Hematopoietic multipotent progenitor cell (in vitro differentiated cells): ENCODE measurements around the gene TTC21A. TPM values are rescaled to one million over a fixed set of nuclear protein-coding genes. Genes with fewer than 3 reads are reported as not detected.

Experiments
- DNase-seq, 3 donors: peaks; one replicate each; pipeline ENCODE4 v3.0.0-alpha.2; 2011 to 2015; ENCODE audit warnings: low read depth in 2 of 3, low spot score in 2 of 3
- total RNA-seq: library from RNA; depleted of rRNA; stranded (reverse); fragments of >200 nt; gene quantifications from one replicate; pipeline ENCODE4 v1.2.3, GENCODE V29; 2012

TTC21A gene
- total RNA-seq, 1 donor: 5.1 TPM

DNA sequence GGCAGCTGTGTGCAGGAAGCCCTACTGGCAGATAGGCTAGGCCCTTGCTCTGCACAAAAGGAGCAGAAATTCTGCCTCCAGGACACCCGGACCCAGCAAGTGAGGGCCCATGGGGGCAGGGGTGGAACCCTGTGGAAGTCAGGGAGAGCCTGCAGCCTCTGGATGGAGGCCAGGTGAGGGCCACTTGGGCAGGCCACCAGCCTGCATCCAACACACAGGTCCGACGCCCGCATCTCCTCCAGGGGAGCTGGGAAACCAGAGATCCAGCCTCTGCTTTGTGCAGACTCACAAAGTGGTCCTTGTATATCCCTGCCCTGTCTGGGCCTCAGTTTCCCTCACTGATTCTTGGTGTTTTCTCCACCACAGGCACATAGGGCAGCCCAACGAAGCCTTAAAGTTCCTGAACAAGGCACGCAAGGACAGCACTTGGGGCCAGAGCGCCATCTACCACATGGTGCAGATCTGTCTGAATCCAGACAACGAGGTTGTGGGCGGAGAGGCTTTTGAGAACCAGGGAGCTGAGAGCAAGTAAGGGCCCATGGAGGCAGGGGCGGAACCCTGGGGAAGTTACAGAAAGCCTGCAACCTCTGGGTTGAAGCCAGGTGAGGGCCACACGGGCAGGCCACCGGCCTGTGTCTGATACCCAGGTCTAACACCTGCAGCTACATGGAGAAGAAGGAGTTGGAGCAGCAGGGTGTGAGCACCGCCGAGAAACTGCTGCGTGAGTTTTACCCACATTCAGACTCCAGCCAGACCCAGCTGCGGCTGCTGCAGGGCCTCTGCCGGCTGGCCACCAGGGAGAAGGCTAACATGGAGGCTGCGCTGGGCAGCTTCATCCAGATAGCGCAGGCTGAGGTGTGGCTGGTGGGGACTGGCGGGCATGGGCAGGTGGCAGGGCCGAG, 29.3 kb downstream of the TTC21A start:
- DNase-seq: no peak

DNA sequence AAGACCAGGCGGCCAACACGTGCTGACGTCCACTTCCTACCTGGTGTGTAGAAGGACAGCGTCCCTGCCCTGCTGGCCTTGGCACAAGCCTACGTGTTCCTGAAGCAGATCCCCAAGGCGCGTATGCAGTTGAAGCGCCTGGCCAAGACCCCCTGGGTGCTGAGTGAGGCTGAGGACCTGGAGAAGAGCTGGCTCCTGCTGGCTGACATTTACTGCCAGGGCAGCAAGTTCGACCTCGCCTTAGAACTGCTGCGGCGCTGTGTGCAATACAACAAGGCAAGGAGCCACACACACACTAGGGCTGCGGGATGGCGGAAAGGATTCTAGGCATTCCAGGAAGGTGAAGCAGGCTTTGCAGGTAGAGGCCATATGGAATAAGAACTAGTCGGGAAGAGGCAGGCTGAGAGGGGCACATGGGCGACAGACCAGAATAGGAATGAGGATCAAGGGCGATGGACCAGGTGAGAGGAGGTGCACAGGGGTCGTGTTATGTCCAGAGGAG, 30.0 kb downstream of the TTC21A start:
- no peak for DNase-seq

DNA sequence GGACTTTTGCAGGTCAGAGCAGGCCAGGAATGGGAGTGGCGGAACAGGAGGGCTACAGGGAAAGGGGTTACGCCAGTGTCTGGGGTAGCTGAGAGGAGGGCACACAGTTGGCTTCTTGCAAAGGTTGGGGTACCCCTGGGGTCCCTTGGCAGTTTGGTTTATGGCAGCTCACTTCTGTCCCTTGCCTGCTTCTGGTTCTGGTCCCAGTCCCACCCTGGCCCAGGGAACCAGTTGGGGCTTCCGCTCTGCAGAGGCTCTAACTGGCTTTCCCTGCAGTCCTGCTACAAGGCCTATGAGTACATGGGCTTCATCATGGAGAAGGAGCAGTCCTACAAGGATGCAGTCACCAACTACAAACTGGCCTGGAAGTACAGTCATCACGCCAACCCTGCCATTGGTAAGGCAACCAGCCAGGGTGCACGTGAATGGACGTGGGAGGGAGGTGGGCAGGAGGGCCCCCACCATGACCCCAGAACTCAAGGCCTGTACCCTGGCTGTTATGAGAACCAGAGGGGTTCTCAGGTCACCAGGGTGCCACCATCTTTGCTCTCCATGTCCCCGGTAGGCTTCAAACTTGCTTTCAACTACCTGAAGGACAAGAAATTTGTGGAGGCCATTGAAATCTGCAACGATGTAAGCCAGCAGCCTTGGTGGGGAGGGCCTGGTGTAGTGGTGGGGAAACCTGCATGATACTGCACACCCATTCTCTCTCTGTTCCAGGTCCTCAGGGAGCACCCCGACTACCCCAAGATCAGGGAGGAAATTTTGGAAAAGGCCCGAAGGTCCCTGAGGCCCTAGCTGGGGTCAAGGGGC, 30.7 kb downstream of the TTC21A start:
- DNase-seq: no peak

DNA sequence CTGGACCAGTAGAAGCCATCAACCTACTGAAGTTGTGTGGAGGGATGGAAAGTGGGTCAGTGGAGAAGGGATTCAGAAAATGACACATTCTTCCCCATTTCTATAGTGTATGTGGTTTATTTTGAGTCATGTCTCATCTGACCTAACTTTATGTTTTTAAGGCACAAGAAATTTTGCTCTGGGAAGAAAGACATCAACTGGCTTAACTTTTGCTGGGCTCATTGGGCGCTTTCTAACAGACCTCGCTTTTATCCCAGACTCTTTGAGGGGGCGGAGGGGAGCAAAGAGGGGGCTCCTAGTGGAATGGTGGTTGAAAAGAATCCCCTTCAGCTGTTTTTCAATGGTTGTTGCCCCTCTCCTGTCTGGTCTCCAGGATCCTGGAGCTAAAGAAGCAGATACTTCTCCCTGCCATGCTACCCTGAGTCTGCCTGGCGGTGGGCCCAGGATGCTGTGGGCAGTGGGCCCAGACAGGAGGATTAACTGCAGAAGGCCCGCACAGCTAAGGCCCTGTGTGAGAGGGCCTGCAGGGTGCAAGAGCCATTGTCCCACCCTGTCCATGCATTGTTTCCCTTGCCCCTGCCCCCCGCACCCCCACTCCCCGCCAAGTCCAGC, 31.4 kb downstream of the TTC21A start:
- no peak for DNase-seq

DNA sequence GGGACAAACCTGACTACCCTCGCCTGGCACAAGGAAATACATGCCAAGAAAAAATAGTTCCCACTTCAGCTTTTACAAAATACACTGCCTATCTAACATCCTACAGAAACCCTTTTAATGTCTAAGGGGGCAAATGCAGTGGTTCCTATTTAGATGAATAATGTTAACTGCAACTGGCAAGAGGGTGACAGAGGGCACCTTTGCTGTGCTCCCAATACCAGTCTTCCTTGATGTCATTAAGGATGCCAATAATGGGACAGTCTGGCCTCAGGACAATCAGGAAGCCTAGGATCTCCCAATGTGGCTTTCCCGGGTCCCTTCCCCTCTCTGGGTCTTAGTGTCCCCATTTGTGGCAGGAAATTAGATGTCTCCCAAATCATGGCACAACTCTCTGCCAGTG, 32.0 kb downstream of the TTC21A start:
- no peak for DNase-seq

DNA sequence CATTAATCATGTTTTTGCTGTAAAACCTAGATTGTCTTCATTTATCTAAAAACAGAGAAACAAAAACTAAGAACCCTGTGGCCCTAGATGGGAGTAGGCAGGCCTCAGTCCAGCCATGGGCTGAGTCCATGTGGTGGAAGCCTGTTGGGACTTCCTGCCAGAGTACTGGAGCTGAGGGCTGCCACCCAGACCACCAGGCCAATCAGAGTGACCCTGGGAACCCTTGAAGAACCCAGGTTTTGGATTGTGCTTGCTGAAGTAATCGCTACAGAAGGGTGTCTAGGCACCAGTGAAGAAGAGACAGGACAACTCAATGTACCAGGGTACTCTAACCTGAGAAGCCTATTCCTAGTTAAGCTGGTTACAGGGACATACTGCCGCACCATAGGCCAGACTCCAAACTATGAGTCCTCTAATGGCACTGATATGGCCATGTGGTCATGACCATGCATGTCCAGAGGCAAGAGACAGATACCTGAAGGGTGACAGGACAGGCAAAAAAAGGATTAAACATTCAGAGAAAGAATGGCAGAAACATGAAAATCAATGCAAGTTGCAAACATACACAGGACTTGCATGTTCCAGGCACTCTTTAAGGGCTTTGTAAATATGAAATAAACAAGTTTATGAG, 33.0 kb downstream of the TTC21A start:
- no peak for DNase-seq

DNA sequence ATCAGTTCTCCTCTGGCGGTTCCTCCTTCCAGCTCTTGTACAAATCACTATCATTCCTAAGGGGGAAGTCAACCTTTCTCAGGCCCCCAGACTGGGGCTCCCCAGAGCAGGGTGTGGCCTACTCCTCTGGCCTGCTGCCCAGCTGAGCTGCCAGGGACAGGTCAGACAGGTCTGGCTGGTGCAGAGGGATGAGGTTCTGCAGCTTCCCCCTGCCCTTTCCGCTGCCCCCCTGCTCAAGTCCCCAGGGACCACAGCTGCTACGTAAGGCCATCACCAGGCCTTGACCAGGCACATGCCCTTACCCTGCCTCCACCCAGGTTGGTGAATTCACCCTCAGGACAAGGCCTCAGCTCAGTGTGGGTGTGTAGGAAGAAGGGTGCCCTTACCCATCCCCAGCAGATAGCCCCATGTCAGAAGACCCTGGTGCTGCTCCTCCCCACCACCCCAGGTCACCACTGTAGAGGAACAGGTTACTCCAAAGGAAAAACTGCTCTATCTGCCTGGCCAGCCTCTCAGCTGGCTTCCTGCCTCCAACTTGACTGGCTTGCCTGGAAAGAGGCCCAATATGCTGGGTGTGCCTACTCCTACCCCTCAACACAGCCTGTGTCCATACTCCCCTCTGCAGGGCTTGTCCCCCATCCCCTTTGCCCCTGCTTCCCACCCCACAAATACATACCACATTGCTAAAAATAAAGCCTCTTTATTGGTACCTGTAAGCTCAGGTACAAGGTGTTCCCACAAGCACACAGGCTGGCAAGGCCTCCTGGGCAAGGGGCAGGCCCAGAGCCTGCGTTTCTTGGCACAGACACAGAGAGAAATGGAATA, 33.9 kb downstream of the TTC21A start:
- peak in 1 of 3 donors; percentile 46 for DNase-seq

DNA sequence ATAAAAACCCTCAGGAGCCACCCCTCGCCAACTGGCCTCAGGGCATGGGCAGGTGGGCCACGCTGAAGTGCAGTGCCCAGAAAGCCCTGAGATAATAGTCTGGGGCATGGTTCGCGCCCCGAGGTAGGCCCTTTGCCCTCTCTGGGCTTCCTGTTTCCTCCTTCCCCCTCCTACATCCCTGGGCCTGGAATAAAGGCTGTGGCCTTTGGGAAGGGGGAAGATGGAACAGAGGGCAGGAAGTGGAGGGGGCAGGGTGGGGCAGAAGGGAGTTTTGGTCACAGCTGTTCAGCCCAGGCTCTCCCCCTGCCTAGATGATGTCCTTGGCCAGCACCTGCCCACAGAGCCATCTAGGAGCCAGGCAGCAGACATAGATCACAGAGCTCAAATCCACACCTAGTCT, 34.6 kb downstream of the TTC21A start:
- DNase-seq: no peak

DNA sequence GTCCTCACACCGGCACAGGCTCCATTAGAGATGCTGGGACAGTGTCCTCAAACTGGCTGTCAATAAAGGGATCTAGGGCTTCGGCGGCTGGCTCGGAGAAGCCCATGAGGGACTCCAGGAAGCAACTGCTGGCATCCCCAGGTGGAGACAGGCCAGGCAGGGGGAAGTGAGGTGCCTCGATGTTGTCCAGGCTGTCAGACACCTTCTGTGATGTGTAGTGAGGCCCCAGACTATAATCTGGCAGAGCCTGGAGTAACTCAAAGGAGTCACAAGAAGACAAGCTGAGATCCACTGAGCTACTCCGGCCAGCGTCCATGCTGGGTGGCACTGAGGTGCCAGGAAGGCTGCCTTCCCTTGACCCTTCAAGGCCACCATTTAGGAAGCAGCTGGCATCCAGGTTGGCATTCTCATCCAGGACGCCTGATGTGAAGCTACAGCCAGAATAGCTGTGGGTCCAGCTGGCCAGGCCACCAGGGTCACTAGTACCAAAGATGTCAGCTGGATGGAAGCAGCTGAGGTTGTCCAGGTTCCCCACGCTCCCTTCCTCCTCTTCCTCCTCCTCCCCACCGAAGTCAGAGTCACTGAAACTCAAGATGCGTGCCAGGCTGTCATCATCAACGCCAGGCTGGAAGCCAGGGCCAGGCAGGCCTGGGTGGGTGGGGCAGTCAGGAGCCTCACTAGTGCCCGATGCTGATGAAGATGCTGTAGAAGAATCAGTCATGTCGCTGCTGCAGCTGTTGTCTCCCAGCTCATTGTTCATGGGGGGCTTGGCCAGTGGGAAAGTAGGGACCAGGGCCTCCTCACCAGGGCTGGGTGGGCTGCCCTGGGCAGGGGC, 35.8 kb downstream of the TTC21A start:
- no peak for DNase-seq

DNA sequence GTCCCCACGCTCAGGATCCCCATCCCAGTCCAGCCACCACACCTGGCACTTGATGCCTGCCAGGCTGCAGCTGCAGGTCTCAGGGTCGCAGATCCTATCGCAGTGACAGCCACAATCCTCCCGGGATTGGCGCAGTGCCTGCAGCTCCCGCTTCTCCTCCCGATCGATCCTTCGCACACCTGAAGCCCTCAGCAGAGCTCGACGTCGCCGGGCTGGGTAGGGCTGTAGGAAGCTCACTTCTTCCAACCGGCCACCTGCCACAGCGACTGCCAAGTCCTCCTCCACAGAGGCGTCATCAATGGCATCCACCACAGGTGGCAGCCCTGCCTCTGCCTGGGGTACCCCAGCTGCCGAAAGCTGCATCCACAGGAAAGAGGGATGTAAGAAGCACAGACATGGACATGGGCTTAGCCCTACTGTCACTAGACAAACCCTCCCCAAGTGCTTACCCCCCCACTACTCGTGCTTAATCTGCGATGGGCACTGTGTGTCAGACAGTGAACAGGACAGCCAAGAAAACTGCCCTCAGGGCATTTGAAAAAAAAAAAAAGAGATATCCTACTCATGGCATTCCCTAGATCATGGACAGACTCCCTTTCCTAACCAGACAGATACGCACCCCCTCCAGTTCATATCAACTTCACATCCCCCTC, 36.7 kb downstream of the TTC21A start:
- no peak for DNase-seq

DNA sequence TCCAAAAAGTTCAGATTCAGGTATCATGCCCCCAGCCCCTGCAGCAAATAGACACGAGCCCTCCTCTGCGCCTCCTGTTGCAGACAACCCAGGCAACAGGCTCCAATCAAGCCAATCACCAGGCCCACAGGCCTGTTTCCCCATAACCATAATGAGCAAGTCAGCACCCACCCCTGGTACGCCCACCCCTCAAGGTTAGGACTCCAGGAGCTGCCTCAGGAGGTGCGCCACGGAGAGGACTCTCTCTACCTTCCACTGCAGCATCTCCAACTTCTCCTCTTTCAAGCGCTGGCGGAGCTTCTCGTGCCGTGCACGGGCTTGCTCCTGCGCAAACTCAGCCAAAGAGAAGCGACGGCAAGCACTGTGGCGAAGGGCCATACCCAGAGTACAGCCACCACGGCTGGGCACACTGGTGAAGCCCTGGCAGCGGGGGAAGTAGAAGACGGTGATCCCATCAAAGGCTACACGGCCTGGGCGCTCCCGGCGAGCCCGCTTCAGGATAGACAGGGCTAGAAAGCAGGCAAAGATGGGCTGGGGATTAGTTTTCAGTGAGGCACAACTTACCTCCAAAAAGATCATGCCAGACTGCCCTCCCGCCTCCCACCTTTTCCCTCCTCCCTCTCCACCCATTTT, 37.4 kb downstream of the TTC21A start:
- DNase-seq: no peak

DNA sequence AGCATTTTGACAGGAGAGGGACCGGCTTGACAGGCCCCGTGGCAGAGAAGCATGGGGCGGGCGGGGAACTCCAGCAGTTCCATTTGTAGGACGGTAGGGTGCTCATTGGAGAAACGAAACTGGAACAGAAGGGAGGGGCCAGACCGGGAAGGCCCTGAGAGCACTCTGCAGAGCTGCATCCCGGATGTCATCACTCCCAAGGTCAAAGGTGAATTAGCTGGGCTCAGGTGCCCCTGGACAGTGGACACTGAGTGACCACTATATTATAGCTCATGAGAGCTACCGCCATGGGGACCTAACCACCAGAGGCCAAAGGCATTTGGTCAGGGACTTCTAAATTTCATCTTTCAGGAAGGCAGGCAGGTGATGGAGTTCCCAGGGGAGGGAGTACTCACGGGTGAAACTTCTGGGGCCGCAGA, 38.6 kb downstream of the TTC21A start:
- DNase-seq: no peak

DNA sequence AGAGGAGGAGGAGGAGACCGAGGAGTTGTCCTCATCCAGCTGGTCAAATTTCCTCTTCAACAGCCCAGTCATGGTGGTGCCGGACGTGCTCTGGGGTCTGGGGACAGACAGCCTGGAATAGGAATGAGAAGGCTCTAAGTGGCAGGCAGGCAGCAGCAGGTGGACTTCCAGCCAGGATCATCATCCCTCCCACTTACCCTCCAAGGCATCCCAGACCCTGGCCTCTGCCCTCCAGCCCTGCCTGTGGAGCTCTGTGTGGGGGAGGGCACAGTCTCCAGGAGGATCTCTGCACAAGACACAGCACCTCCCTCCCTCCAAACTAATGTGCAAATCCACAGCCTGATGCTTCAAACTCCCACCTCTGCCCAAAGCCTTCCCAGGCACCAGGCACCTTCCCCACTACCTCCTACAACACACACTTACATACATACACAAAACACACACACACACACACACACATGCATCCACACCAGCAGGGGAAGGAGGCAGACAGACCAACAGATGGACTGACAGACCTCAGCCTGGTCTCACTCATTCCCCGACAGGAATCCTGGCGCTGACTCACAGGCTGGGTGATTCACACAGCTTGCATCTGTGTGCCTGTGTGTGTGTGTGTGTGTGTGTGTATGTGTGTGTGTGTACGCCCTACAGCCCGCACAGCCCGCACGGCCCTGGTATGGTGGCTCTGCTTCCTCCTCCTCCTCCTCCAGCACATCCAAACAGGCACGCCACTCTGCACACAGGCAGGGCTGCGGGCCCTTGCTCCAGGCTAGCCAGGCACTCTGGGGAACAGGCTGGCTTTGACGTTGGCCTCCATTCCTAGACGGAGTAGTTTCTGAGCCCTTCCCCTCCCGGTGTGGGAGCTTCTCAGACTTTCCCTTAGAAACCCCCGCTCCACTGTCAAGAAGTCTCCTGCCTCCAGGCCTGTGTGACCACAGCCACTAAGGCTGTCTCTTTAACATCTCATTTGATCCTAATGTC, 39.4 kb downstream of the TTC21A start:
- DNase-seq: peak in 2 of 3 donors; percentile 88 to 90

DNA sequence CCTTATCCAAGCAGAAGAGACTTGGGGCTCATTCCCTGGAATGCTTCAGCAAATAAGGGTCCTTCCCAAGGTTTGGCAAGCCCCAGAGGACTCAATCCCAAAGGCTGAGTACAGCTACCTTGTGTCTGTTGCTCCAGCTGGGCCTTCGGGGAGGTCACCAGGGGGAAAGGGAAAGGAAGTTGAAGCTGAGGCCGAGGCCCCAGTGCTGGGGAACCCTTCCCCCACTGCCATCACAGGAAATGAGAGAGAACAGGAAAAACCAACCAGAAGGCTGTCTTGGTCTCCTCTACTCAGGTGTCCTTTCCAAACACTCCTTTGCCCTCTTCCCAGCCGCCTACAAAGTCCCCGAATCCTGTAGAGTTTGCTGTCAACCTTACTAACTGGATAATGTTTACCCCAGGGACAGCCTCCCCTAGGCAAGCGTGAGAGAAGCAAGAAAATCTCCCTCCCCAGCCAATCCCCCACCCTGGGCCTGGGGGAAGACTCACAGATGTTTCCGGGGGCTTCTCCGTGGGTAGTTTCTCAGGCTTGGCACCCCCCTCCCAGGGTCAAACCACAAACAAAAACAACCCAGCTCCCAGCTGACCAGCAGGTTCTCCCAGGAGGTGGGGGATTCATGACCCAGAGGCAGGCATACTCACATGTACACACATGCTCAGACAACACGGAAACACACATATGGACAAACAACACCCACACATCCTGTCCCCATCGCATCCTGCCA, 40.4 kb downstream of the TTC21A start:
- DNase-seq: peak in 2 of 3 donors; percentile 87 to 93

DNA sequence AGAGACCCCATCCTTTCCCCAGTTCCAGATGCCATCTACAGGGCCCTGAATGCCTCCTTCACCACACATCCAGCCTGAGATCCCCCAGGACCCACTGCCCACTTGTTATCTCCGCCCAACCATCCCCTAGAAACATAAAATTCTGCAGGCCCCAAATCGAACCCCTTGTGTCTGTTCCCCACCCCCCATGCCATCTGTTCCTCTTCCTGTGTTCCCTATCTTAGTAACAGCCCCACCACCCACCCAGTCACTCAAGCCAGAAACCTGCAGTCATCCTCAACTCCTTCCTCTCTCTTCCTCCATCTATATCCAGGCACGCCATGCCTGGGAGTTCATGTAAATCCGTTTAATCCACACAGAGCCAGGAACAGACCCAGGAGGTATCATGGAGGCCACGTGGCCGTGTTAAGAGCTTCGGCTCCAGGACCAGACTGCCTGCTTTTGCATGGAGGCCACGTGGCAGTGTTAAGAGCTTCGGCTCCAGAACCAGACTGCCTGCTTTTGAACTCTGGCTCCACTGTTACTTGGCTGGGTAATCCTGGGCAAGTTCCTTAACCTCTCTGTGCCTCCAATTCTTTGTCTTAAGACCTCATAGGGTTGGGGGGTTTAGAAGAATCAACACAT, 41.1 kb downstream of the TTC21A start:
- DNase-seq: peak in 1 of 3 donors; percentile 70

DNA sequence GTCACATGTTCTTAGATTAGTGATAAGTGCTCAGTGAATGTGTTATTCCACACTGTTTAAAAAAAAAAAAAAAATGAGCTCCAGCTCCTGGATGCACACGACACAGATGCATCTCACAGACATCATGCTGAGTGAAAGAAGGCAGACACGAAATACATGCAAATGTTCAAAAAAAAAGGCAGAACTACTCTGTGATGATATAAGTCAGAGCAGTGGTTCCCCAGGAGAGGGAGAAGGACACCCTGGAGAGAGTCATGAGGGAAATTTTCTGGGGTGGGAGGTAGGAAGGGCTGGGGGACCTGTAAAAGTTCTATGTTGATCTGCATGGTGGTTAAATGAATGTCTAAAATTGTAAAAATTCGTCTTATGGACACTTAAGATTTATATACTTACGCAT, 41.6 kb downstream of the TTC21A start:
- no peak for DNase-seq
